IPS-20b (cell line): ENCODE data around the gene ZDHHC3.
"Not testable (repeated sequence)": the region's sequence is repeated elsewhere in the genome, so short reads cannot be mapped to it uniquely, and the experiment has no call there.

ENCODE experiments used
- H3K27ac ChIP-seq: one replicate; pipeline ENCODE4 v1.5.1; 2013; ENCODE audit warnings: low read length
- H3K27me3 ChIP-seq: 2 replicates; pipeline ENCODE4 v1.6.1; 2013; ENCODE audit warnings: mild to moderate bottlenecking, low read length, inconsistent platforms; ENCODE audit not compliant: insufficient read depth
- H3K36me3 ChIP-seq: 2 replicates; pipeline ENCODE4 v1.6.1; 2013; ENCODE audit warnings: low read depth, mild to moderate bottlenecking, inconsistent platforms, low read length, moderate library complexity; ENCODE audit not compliant: insufficient read depth
- H3K4me1 ChIP-seq: 2 replicates; pipeline ENCODE4 v1.6.1; 2013; ENCODE audit warnings: mild to moderate bottlenecking, control low read depth, inconsistent platforms, low read length, moderate library complexity; ENCODE audit not compliant: insufficient read depth
- H3K4me3 ChIP-seq: 2 replicates; pipeline ENCODE4 v1.5.1; 2013; ENCODE audit warnings: mild to moderate bottlenecking, low read length, inconsistent platforms
- H3K9ac ChIP-seq: 2 replicates; pipeline ENCODE4 v1.6.1; 2013; ENCODE audit warnings: low read depth, mild to moderate bottlenecking, inconsistent platforms, low read length, moderate library complexity
- H3K9me3 ChIP-seq: 2 replicates; pipeline ENCODE4 v1.6.1; 2013; ENCODE audit warnings: mild to moderate bottlenecking, low read depth, low read length, inconsistent platforms; ENCODE audit not compliant: insufficient read depth

ZDHHC3 gene

GRCh38 chr3:44993471-44994205 is 17.7 kb upstream of the ZDHHC3 start:
- H3K4me3 ChIP-seq: peak overlapping the region; percentile 46
- H3K4me1 ChIP-seq: peaks cover 27% of the 10 kb centered on the region
- H3K9me3 ChIP-seq: no peaks in the 10 kb centered on the region
- H3K27ac ChIP-seq: peak overlapping the region; percentile 44
- H3K9ac ChIP-seq: peak overlapping the region; percentile 30; the same call in 1 of the 2 replicates
- H3K36me3 ChIP-seq: peaks cover 91% of the 10 kb centered on the region
- H3K27me3 ChIP-seq: no peaks in the 10 kb centered on the region

GRCh38 chr3:44992555-44993470 is 16.8 kb upstream of the ZDHHC3 start:
- no peaks in the 10 kb centered on the region for H3K9me3 ChIP-seq
- H3K27ac ChIP-seq: peak overlapping the region; percentile 32
- no peaks in the 10 kb centered on the region for H3K27me3 ChIP-seq
- H3K36me3 ChIP-seq: peaks cover 82% of the 10 kb centered on the region
- H3K4me1 ChIP-seq: peaks cover 31% of the 10 kb centered on the region
- peak overlapping the region; percentile 30; the same call in 1 of the 2 replicates for H3K9ac ChIP-seq
- H3K4me3 ChIP-seq: peak overlapping the region; percentile 46; the same call in 1 of the 2 replicates

GRCh38 chr3:44991326-44991725 is 15.4 kb upstream of the ZDHHC3 start:
- Histone ChIP-seq H3K9ac (no peak overlapping the region), H3K9me3 (no peaks in the 10 kb centered on the region), H3K27me3 (no peaks in the 10 kb centered on the region), H3K36me3 (peaks cover 68% of the 10 kb centered on the region), H3K27ac (no peak overlapping the region), H3K4me1 (peaks cover 31% of the 10 kb centered on the region), H3K4me3 (no peak overlapping the region)

GRCh38 chr3:44989636-44990373 is 13.8 kb upstream of the ZDHHC3 start:
- H3K9me3 ChIP-seq: no peaks in the 10 kb centered on the region
- H3K4me1 ChIP-seq: peaks cover 31% of the 10 kb centered on the region
- no peak overlapping the region for H3K4me3 ChIP-seq
- H3K27ac ChIP-seq: no peak overlapping the region
- peaks cover 59% of the 10 kb centered on the region for H3K36me3 ChIP-seq
- no peaks in the 10 kb centered on the region for H3K27me3 ChIP-seq
- H3K9ac ChIP-seq: no peak overlapping the region

- Histone ChIP-seq H3K36me3 (peaks cover 56% of the 10 kb centered on the region), H3K9me3 (no peaks in the 10 kb centered on the region), H3K9ac (no peak overlapping the region)
Observed at GRCh38 chr3:44989141-44989540, 13.2 kb upstream of the ZDHHC3 start.

GRCh38 chr3:44988073-44988472 is 12.1 kb upstream of the ZDHHC3 start:
- no peak overlapping the region for H3K4me3 ChIP-seq
- H3K4me1 ChIP-seq: peaks cover 15% of the 10 kb centered on the region
- no peak overlapping the region for H3K27ac ChIP-seq
- peaks cover 46% of the 10 kb centered on the region for H3K36me3 ChIP-seq
- no peak overlapping the region for H3K9ac ChIP-seq
- no peaks in the 10 kb centered on the region for H3K27me3 ChIP-seq
- H3K9me3 ChIP-seq: no peaks in the 10 kb centered on the region

More at GRCh38 chr3:44989141-44989540, 13.2 kb upstream of the ZDHHC3 start:
- Histone ChIP-seq H3K4me1 (peaks cover 25% of the 10 kb centered on the region), H3K4me3 (no peak overlapping the region), H3K27ac (no peak overlapping the region), H3K27me3 (no peaks in the 10 kb centered on the region)

GRCh38 chr3:44987332-44987731 is 11.4 kb upstream of the ZDHHC3 start:
- Histone ChIP-seq H3K27ac (no peak overlapping the region), H3K27me3 (no peaks in the 10 kb centered on the region), H3K4me1 (peaks cover 11% of the 10 kb centered on the region), H3K9me3 (no peaks in the 10 kb centered on the region), H3K9ac (no peak overlapping the region), H3K4me3 (no peak overlapping the region), H3K36me3 (peaks cover 41% of the 10 kb centered on the region)

GRCh38 chr3:44986330-44986729 is 10.4 kb upstream of the ZDHHC3 start:
- Histone ChIP-seq H3K36me3 (peaks cover 31% of the 10 kb centered on the region), H3K4me1 (peaks cover 11% of the 10 kb centered on the region)
- H3K27ac ChIP-seq, H3K4me3 ChIP-seq, H3K9ac ChIP-seq, H3K27me3 ChIP-seq, H3K9me3 ChIP-seq: not testable (repeated sequence)

GRCh38 chr3:44984335-44984734 is 8.4 kb upstream of the ZDHHC3 start:
- H3K36me3 ChIP-seq: peaks cover 11% of the 10 kb centered on the region

GRCh38 chr3:44983484-44983941 is 7.5 kb upstream of the ZDHHC3 start:
- H3K36me3 ChIP-seq: peaks cover 5% of the 10 kb centered on the region; the same call in 1 of the 2 replicates
- no peak overlapping the region for H3K9ac ChIP-seq
- H3K27ac ChIP-seq: no peak overlapping the region
- H3K4me1 ChIP-seq: peaks cover 3% of the 10 kb centered on the region; the same call in 1 of the 2 replicates
- H3K27me3 ChIP-seq: no peaks in the 10 kb centered on the region
- no peak overlapping the region for H3K4me3 ChIP-seq
- no peaks in the 10 kb centered on the region for H3K9me3 ChIP-seq

More at GRCh38 chr3:44984335-44984734, 8.4 kb upstream of the ZDHHC3 start:
- Histone ChIP-seq H3K27me3 (no peaks in the 10 kb centered on the region), H3K4me1 (peaks cover 11% of the 10 kb centered on the region), H3K27ac (no peak overlapping the region), H3K4me3 (no peak overlapping the region), H3K9me3 (no peaks in the 10 kb centered on the region), H3K9ac (no peak overlapping the region)

- H3K4me1 ChIP-seq: peaks cover under 1% of the 10 kb centered on the region; the same call in 1 of the 2 replicates
- no peaks in the 10 kb centered on the region for H3K27me3 ChIP-seq
- no peak overlapping the region for H3K9ac ChIP-seq
- no peak overlapping the region for H3K4me3 ChIP-seq
- no peaks in the 10 kb centered on the region for H3K9me3 ChIP-seq
- H3K27ac ChIP-seq: no peak overlapping the region
- 0 out of 2 replicates have a peak, but pooled peaks cover 5% of the 10 kb centered on the region for H3K36me3 ChIP-seq
Observed at GRCh38 chr3:44982817-44983216, 6.8 kb upstream of the ZDHHC3 start.
